Subcutaneous adipose tissue (tissue), 4 donors: ENCODE results near the gene TTLL9. TPM values are rescaled to one million over a fixed set of nuclear protein-coding genes. Genes with fewer than 3 reads are reported as not detected.

Experiments used
- CTCF ChIP-seq: fragments of 450-650 bp; IDR thresholded peaks from one replicate; pipeline ENCODE4 v1.5.1; 2016; ENCODE audit warnings: low read depth, mild to moderate bottlenecking, control low read depth, antibody characterized with exemption, moderate library complexity
- total RNA-seq, 4 donors: library from RNA; depleted of rRNA; stranded (reverse); fragments of >200 nt; gene quantifications; one replicate each; pipeline ENCODE4 v1.1.0, GENCODE V29; 2016

TTLL9 gene
- total RNA-seq, 4 donors from 2014 or later = 0.38 to 0.66 (median 0.51) TPM; not detected in 1

GRCh38 chr20:31826074-31826473 is 44.4 kb upstream of the TTLL9 start:
- TF ChIP-seq CTCF = no peak

GRCh38 chr20:31827059-31827458 is 43.4 kb upstream of the TTLL9 start:
- TF ChIP-seq CTCF = no peak

GRCh38 chr20:31829731-31830130 is 40.7 kb upstream of the TTLL9 start:
- no peak for TF ChIP-seq CTCF

GRCh38 chr20:31830406-31830981 is 39.9 kb upstream of the TTLL9 start:
- TF ChIP-seq CTCF = no peak

GRCh38 chr20:31831211-31831610 is 39.2 kb upstream of the TTLL9 start:
- TF ChIP-seq CTCF = no peak

- no peak for TF ChIP-seq CTCF
Observed at GRCh38 chr20:31831771-31832306, 38.6 kb upstream of the TTLL9 start.

GRCh38 chr20:31833130-31833930 is 37.1 kb upstream of the TTLL9 start:
- TF ChIP-seq CTCF = no peak
